B cell (primary cell): ENCODE data around the gene MCRS1. TPM values are rescaled to one million over a fixed set of nuclear protein-coding genes. Genes with fewer than 3 reads are reported as not detected.
"Not testable (repeated sequence)": the region's sequence is repeated elsewhere in the genome, so short reads cannot be mapped to it uniquely, and the experiment has no call there.

Experiments used
- ATAC-seq: fragments of 200-7000 bp; cut with Tn5 transposase; one replicate; pipeline ENCODE4 v1.10.0; 2021; ENCODE audit warnings: low read depth, mild to moderate bottlenecking, moderate number of reproducible peaks, moderate library complexity
- CTCF ChIA-PET: fragments of 350-600 bp; sonication (Branson Sonifier 250); formaldehyde crosslinking; loops from one replicate; lab custom pipeline; 2021; ENCODE audit warnings: antibody characterized with exemption, inconsistent platforms; lab: Charles Lee
- POLR2A ChIA-PET: fragments of 350-600 bp; sonication (Branson Sonifier 250); formaldehyde crosslinking; loops from one replicate; lab custom pipeline; 2021; ENCODE audit warnings: antibody characterized with exemption; lab: Charles Lee
- DNase-seq: peaks from one replicate; pipeline ENCODE4 v3.0.0; 2013
- H2AFZ ChIP-seq: 2 replicates; pipeline ENCODE4 v1.6.1; 2012; ENCODE audit warnings: mild to moderate bottlenecking, low read depth, low read length; ENCODE audit not compliant: insufficient read depth, poor library complexity, severe bottlenecking
- H3K27ac ChIP-seq, 2 donors: 1 replicate in 1 of 2; 2 replicates in 1 of 2; pipeline ENCODE4 v1.5.1; 2012 to 2013; ENCODE audit warnings: low read length in 2 of 2, mild to moderate bottlenecking in 2 of 2, moderate library complexity in 1 of 2
- H3K27me3 ChIP-seq, 4 experiments: fragments of 200-600 bp in 1 of 4; sonication (generic) in 1 of 4; replicated peaks in 1 of 4; 1 replicate in 2 of 4; 2 replicates in 2 of 4; pipeline versions ENCODE4 v1.6.1 to v1.7.0; 2013 to 2016; ENCODE audit warnings: low read length in 3 of 4, mild to moderate bottlenecking in 2 of 4, mixed read lengths in 1 of 4, moderate library complexity in 1 of 4; ENCODE audit not compliant: insufficient read depth in 4 of 4, control insufficient read depth in 3 of 4; ENCODE audit errors: control extremely low read depth in 1 of 4
- H3K36me3 ChIP-seq, 2 experiments: replicated peaks in 1 of 2; 1 replicate in 1 of 2; 2 replicates in 1 of 2; pipeline versions ENCODE4 v1.6.1 to v1.7.1; 2013; ENCODE audit warnings: low read length in 1 of 2; ENCODE audit not compliant: insufficient read depth in 2 of 2, control insufficient read depth in 1 of 2; ENCODE audit errors: control extremely low read depth in 1 of 2, extremely low read depth in 1 of 2
- H3K4me1 ChIP-seq, 2 donors: fragments of 200-600 bp in 1 of 2; sonication (generic) in 1 of 2; 1 replicate in 1 of 2; 2 replicates in 1 of 2; pipeline versions ENCODE4 v1.5.1 to v1.6.1; 2013 to 2017; ENCODE audit warnings: low read length in 2 of 2; ENCODE audit not compliant: control insufficient read depth in 2 of 2, insufficient read depth in 2 of 2
- H3K4me2 ChIP-seq: replicated peaks from 2 replicates; pipeline ENCODE3; 2012; ENCODE audit warnings: mild to moderate bottlenecking, low read depth, low read length; ENCODE audit not compliant: poor library complexity, severe bottlenecking
- H3K4me3 ChIP-seq, 5 experiments: fragments of 200-600 bp in 1 of 5; sonication (generic) in 1 of 5; 1 replicate in 3 of 5; 2 replicates in 2 of 5; pipeline versions ENCODE4 v1.5.1 to v1.7.0; 2011 to 2016; ENCODE audit warnings: low read length in 4 of 5, mild to moderate bottlenecking in 4 of 5, low read depth in 2 of 5, control low read depth in 1 of 5, moderate library complexity in 1 of 5; ENCODE audit not compliant: insufficient read depth in 1 of 5; ENCODE audit errors: control extremely low read depth in 1 of 5, extremely low read depth in 1 of 5
- H3K79me2 ChIP-seq: fragments of 200-600 bp; sonication (generic); one replicate; pipeline ENCODE4 v1.6.0; 2016; ENCODE audit warnings: low read length; ENCODE audit not compliant: control insufficient read depth, insufficient read depth
- H3K9ac ChIP-seq: fragments of 200-600 bp; sonication (generic); 2 replicates; pipeline ENCODE4 v1.6.1; 2017; ENCODE audit warnings: mild to moderate bottlenecking, low read length, moderate library complexity
- H3K9me3 ChIP-seq, 3 donors: one replicate each; pipeline versions ENCODE4 v1.6.1 to v1.7.1; 2013; ENCODE audit warnings: low read length in 2 of 3; ENCODE audit not compliant: control insufficient read depth in 2 of 3, insufficient read depth in 1 of 3; ENCODE audit errors: control extremely low read depth in 1 of 3
- H4K20me1 ChIP-seq: 2 replicates; pipeline ENCODE4 v1.6.0; 2012; ENCODE audit warnings: mild to moderate bottlenecking, low read length; ENCODE audit not compliant: insufficient read depth, control insufficient read depth, poor library complexity, severe bottlenecking
- H3K27ac Mint-ChIP-seq: one replicate; pipeline ENCODE4 v1.8.0; 2021; ENCODE audit warnings: mixed read lengths
- H3K27me3 Mint-ChIP-seq: one replicate; pipeline ENCODE4 v1.8.0; 2021; ENCODE audit warnings: mixed read lengths
- H3K4me1 Mint-ChIP-seq: one replicate; pipeline ENCODE4 v1.8.0; 2021; ENCODE audit warnings: mixed read lengths
- H3K4me3 Mint-ChIP-seq: one replicate; pipeline ENCODE4 v1.8.0; 2021; ENCODE audit warnings: mixed read lengths
- H3K9me3 Mint-ChIP-seq: one replicate; pipeline ENCODE4 v1.8.0; 2022; ENCODE audit warnings: mixed read lengths; ENCODE audit not compliant: insufficient read depth
- EZH2 ChIP-seq: IDR thresholded peaks from 2 replicates; pipeline ENCODE4 v1.6.1; 2012; ENCODE audit warnings: borderline replicate concordance, low read depth, mild to moderate bottlenecking, moderate library complexity, low read length; ENCODE audit not compliant: insufficient read depth, poor library complexity, severe bottlenecking
- WGBS: methylation state at CpG from one replicate; pipeline ENCODE4 v1.1.5; 2013; ENCODE audit warnings: missing lambda C conversion rate; ENCODE audit not compliant: insufficient coverage; 5-methylcytosine and 5-hydroxymethylcytosine counted together
- intact Hi-C: fragments of 100-400 bp; cut with micrococcal nuclease; formaldehyde crosslinking; loops from one replicate; pipeline ENCODE4 v1.10.0; 2022
- polyA plus RNA-seq: library from polyadenylated mRNA; depleted of rRNA; stranded (reverse); fragments of >200 nt; gene quantifications from 2 replicates; pipeline ENCODE4 v1.2.3, GENCODE V29; 2012
- total RNA-seq, 2 donors: library from RNA; stranded (reverse); fragments of 120-200 nt in 1 of 2; gene quantifications; 1 replicate in 1 of 2; 2 replicates in 1 of 2; pipeline versions ENCODE4 v1.2.3 to v1.2.4, GENCODE V29; 2013 to 2022
- TF ChIP-seq, protein P1 (sequence below): fragments of 200-600 bp; IDR thresholded peaks from one replicate; pipeline ENCODE4 v1.8.0; 2022; ENCODE audit warnings: antibody characterized with exemption, mild to moderate bottlenecking

MCRS1 gene
- total and polyA plus RNA-seq, 2 donors (not counting 1 experiment from before 2014, with no cell fraction given), result 81.1 to 107 TPM

GRCh38 chr12:49535921-49536525 is 31.9 kb downstream of the MCRS1 start:
- ATAC-seq, result no peak
- H3K79me2 ChIP-seq, result no peaks in the 10 kb centered on the region
- no peak overlapping the region for H3K4me3 ChIP-seq
- 100% methylated on average over 2 of the region's 6 CpGs for WGBS
- intact Hi-C loops, result no loop called here
- H3K4me2 ChIP-seq, result no peak overlapping the region
- peak overlapping the region; percentile 27 for H3K4me3 Mint-ChIP-seq
- H3K27ac Mint-ChIP-seq, result no peak overlapping the region
- H3K9me3 Mint-ChIP-seq, result no peaks in the 10 kb centered on the region
- POLR2A ChIA-PET, result no interaction called here
- no peak for DNase-seq
- peaks cover 0 to 40% (median 13%) of the 10 kb centered on the region in 4 experiments for H3K27me3 ChIP-seq
- no peaks in the 10 kb centered on the region for H4K20me1 ChIP-seq
- CTCF ChIA-PET, result interaction anchor here (1.1 to 2.6 kb wide), 2 partner anchors 22 to 178 kb away, joined by 7 to 9 read pairs; no protein-coding TSS in a partner anchor
- H2AFZ ChIP-seq, result no peak overlapping the region
- H3K4me1 Mint-ChIP-seq, result peaks cover 32% of the 10 kb centered on the region
- H3K27ac ChIP-seq, result no peak overlapping the region
- TF ChIP-seq EZH2, result no peak
- TF ChIP-seq, protein P1, sequence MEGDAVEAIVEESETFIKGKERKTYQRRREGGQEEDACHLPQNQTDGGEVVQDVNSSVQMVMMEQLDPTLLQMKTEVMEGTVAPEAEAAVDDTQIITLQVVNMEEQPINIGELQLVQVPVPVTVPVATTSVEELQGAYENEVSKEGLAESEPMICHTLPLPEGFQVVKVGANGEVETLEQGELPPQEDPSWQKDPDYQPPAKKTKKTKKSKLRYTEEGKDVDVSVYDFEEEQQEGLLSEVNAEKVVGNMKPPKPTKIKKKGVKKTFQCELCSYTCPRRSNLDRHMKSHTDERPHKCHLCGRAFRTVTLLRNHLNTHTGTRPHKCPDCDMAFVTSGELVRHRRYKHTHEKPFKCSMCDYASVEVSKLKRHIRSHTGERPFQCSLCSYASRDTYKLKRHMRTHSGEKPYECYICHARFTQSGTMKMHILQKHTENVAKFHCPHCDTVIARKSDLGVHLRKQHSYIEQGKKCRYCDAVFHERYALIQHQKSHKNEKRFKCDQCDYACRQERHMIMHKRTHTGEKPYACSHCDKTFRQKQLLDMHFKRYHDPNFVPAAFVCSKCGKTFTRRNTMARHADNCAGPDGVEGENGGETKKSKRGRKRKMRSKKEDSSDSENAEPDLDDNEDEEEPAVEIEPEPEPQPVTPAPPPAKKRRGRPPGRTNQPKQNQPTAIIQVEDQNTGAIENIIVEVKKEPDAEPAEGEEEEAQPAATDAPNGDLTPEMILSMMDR, result no peak
- H3K9me3 ChIP-seq, result peaks cover 0 to 9% (median 0%) of the 10 kb centered on the region in 3 donors
- peaks cover 27% of the 10 kb centered on the region for H3K27me3 Mint-ChIP-seq
- H3K9ac ChIP-seq, result no peak overlapping the region
- peaks cover 33 to 42% of the 10 kb centered on the region in 2 donors for H3K4me1 ChIP-seq
- no peaks in the 10 kb centered on the region for H3K36me3 ChIP-seq

GRCh38 chr12:49534731-49535278 is 33.1 kb downstream of the MCRS1 start:
- Histone ChIP-seq H3K79me2 (no peaks in the 10 kb centered on the region), H3K36me3 (no peaks in the 10 kb centered on the region), H4K20me1 (no peaks in the 10 kb centered on the region), H3K4me1 (peaks cover 23 to 33% of the 10 kb centered on the region in 2 donors), H3K27ac (no peak overlapping the region), H3K27me3 (peaks cover 0 to 31% (median 10%) of the 10 kb centered on the region in 4 experiments), H3K4me2 (no peak overlapping the region), H3K4me3 (no peak overlapping the region), H3K9ac (no peak overlapping the region), H2AFZ (no peak overlapping the region), H3K9me3 (peaks cover 0 to 8% (median 0%) of the 10 kb centered on the region in 3 donors)
- ATAC-seq (no peak), DNase-seq (no peak)
- POLR2A ChIA-PET, result no interaction called here
- Mint-ChIP-seq H3K9me3 (no peaks in the 10 kb centered on the region), H3K4me3 (no peak overlapping the region), H3K4me1 (peaks cover 23% of the 10 kb centered on the region), H3K27ac (no peak overlapping the region), H3K27me3 (peaks cover 20% of the 10 kb centered on the region)
- TF ChIP-seq EZH2, result no peak
- TF ChIP-seq, protein P1, result no peak
- CTCF ChIA-PET, result interaction anchor here (2.6 kb wide), 1 partner anchor 176 kb away, joined by 9 read pairs; no protein-coding TSS in a partner anchor
- WGBS, result 83% methylated on average over 10 of the region's 13 CpGs
- intact Hi-C loops, result no loop called here

- H2AFZ ChIP-seq, H3K79me2 ChIP-seq, H3K9me3 Mint-ChIP-seq, H4K20me1 ChIP-seq, H3K9me3 ChIP-seq, H3K36me3 ChIP-seq, H3K9ac ChIP-seq, intact Hi-C loops, H3K4me3 ChIP-seq, DNase-seq, H3K27ac Mint-ChIP-seq, H3K4me3 Mint-ChIP-seq, H3K27ac ChIP-seq, ATAC-seq, H3K4me2 ChIP-seq, POLR2A ChIA-PET: not testable (repeated sequence)
- H3K4me1 ChIP-seq, result peaks cover 17 to 29% of the 10 kb centered on the region in 2 donors
- peaks cover 0 to 25% (median 5%) of the 10 kb centered on the region in 4 experiments for H3K27me3 ChIP-seq
- CTCF ChIA-PET, result interaction anchor here (2.6 kb wide), 1 partner anchor 176 kb away, joined by 9 read pairs; no protein-coding TSS in a partner anchor
- Mint-ChIP-seq H3K4me1 (peaks cover 19% of the 10 kb centered on the region), H3K27me3 (peaks cover 17% of the 10 kb centered on the region)
- WGBS, result 93% methylated on average over 2 of the region's 5 CpGs
Observed at GRCh38 chr12:49534122-49534521, 33.8 kb downstream of the MCRS1 start.
